SHP77 treated with DMSO at 0.1 percent for 48 hours (cell line): Measurements from ENCODE around the gene SLN.
A peak's percentile ranks its signal among the peaks of the same experiment; 100 is the strongest.

Experiments
- DNase-seq: peaks from one replicate; lab custom pipeline; 2025; lab: John Stamatoyannopoulos, UW

SLN gene

DNA sequence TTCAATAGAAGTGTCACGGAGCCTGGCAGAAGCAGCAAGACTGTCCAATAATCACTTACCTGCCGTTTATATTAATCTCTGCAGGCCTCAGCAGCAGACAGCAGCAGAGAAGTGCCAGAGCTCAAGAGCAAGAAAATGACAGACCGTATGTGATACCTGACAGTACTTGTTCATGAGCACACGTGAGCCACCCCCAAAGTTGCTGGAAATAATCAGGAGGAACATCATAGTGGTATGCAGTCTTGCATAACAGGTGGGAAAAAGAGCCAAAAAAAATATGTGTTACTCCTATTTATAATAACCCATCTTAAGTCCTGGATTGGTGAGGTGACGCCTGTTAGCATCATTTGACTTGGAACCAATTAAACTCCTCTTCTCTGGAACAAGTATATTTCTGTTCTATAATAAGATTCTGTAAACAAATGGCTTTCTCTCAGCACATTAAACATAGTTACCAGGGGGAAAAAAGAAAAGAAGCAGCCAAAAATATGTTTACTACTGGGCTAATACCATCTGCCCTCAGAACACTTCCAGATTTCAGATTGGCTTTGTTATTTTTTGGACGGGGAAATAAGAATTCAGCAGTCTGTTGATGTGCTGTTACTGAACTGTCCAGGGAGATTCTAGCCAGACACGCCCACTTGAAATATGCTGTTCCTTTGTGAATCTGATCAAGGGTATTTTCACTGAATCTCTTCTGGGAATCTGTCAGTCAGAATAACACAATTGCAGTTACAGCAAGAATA, 7.9 kb upstream of the SLN start:
- no peak for DNase-seq

DNA sequence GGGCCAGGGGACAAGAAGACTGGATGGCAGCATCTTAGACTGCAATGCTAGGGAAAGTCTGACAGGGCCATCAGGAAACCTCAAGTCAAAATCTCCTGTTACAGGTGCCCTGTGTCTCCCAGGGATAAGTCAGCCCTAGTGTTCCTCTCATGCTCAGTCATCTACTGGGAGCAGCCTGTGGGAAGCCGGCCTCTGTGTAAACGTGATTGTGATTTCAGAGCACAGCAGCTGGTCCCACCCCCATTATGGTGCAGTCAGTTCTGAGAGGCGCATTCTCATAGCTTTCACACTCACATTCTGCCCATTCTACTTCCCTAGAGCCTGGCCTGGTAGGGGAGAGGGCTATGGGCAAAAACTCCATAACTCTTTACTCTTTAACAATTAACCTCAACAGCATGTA, 7.2 kb upstream of the SLN start:
- DNase-seq = no peak

DNA sequence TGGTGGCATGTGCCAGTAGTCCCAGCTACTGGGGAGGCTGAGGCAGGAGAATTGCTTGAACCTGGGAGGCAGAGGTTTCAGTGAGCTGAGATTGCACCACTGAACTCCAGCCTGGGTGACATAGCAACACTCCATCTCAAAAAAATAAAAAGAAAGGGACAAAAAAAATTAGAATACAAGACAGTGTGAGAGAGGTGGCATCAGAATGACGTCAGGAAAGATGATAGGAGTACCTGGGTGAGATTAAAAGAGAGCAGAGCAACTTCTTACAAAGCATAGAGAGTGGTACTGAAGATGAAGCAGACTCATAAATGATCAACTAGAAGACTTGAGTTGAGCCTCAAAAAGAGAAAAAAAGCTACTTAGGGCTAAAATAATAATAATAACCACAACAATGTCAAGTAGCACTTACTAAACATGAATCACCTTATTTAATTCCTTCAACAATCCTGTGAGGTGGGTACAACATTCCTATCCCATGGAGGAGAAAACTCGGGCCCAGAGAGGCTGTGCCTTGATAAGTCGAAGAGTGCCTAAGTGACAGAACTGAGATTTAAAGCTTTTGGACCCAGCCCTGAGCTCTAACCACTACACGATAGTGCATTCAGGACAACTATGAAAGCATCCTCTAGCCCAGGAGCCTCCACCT, 5.2 kb upstream of the SLN start:
- DNase-seq = no peak

DNA sequence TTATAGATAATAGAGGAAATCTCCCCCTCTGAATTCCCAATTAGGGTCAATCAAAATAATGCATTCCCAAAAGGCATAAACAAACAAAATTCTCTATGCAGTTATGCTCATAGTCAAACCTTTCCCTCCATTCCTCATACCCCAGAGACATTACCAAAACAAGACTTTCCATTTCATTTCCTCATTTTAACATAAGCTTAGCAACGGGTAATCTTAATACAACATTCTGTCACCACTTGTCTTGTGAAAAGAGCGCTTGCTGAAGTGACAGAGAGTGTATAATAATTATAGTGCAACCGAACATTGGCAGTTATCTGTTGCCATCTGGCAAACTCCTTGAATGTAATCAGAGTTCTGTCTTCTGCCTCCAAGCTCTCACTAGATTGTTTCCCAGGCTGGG, 1.2 kb upstream of the SLN start:
- DNase-seq = no peak

DNA sequence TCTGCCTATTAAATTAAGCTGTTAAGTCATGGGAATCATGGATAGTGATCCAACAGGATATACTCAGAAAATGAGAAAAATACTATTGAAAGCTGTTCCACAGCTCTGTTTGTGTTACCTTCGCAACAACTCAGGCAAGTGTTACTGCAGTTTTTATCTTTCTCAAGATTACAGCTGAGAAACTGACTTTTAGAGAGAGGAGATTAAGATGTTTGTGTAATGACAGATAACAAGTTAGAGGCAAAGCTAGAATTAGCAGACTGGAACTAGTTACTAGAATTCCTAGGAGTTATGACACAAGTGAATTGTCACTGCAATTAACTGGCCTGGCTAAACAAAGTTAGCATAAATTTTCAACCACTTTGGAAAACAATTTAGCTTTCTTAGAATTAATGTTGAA, 1.6 kb downstream of the SLN start:
- no peak for DNase-seq

DNA sequence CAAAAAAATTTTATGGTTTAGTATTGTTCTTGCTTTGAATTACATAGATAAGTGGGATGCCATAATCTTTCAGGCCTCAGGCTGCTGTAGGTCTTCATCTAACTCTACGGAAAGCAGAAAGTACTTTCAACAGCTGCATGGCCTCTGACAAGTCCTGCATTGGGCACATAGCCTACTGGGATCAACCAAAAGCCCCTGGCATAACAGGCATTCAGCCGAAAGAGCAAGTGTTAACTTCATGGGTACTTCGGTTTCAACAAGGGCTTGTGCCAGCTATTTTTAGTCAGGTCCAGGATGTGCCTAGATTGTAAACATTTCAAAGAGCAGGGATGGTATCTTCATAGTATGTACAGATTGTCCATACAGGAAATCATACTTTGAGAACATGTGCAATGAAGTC, 3.1 kb downstream of the SLN start:
- no peak for DNase-seq

DNA sequence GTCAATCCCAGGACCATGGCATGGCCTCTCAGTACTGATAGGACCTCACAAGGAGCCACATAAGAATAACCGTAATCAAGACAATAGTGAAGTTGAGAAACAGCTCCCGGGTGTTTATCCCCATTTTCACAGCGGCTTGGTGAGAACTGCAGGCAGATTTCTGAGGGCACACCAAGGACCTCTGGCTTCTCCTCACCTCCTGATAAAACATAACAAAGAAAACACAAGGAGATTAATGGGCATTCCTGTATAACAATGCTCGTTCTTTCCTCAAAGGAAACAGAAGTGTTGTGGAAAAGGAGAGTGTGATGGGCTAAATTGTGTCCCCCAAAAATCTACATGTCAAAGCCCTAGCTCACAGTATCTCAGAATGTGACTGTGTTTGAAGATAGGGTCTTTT, 4.0 kb downstream of the SLN start:
- DNase-seq = no peak

DNA sequence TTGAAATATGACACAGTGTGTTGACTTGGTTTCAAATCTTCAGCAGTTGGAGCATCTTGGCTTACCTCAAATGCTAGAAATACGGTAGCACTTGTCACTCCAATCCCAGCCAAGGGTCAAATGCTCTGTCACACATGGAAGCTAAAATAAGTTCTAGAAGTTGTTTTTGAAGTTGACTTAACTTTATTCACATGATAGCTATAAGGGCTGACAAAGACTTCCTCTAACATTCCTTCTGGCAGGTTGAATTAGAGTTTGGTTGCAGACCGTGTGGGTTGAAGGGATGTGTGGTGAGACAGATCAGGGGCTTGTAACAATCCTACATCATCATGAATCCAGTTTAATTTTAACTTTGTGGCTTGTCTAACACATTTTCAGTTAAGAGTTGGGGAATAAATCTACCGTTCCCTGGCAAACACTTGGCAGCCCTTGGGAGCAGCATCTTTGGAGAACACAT, 4.6 kb downstream of the SLN start:
- no peak for DNase-seq

DNA sequence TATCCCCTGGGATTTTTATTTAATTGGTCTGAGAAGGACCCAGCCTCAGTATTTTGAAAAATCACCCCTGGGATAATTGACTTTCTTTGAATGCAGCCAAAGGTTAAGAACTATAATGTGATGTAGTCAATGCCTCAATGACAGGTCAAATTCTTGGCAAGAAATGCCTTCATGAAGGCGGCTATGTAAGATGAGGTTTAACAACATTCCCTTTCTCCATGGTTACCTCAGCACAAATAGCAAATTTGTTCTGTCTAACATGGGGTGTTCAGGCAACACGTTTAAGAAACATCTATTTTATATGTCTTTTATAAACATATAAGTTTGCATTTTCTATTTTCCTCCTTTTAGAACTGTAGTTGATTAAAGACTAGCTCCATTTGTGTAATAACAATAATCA, 5.3 kb downstream of the SLN start:
- DNase-seq = no peak

DNA sequence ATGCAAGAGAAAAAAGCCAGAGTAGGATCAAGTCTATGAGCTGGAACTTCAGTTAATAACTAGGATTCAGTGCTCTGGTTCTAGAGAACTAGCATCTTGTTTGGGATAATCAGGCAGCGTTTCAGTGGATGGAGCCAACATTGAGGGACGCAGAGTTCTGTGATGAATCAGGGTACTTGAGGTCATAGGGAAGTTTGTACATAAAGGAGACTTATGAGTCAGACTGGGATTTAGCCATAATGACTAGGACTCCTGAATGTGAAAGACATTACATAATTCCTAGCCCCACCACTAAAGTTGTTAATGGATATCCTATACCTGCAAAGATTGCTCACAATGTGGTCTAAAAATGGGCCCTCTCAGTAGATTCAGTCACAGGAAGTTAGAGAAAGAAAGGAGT, 6.8 kb downstream of the SLN start:
- DNase-seq = no peak

DNA sequence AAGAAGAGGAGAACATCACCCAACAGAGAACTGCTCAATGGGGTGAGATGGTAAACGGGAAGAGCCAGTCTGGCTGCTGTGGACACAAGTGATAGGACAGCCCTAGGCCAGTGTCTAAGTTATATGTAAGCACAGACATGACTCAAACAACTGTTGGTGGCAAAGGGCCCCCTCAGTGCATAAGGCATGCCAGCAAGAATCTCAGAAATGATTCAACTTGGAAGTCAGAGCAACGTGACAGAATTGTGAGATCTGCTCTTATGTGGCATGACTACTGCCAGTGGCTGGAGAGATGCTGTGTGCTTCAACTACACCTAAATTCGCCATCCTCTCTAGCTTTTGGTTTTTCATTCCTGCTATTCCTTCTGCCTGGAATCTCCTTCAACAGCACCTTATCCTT, 7.4 kb downstream of the SLN start:
- no peak for DNase-seq

DNA sequence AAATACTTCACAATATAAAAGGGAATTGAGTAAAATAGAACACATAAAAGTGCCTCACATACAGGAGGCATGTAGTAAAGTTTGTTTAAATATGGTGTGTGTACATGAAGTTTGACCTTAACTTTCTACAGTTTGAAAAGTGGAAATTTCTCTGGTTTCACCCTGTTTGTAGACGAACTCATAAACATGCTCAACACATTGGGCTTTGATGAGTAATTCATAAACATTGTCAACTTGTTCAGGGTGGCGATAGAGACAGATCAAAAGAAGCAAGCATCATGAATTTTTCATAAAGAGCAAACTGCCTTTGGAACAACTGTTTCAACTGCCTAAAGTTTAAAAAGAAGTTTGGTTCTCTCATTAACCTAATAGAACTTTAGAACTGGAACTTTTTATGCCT, 9.1 kb downstream of the SLN start:
- no peak for DNase-seq

DNA sequence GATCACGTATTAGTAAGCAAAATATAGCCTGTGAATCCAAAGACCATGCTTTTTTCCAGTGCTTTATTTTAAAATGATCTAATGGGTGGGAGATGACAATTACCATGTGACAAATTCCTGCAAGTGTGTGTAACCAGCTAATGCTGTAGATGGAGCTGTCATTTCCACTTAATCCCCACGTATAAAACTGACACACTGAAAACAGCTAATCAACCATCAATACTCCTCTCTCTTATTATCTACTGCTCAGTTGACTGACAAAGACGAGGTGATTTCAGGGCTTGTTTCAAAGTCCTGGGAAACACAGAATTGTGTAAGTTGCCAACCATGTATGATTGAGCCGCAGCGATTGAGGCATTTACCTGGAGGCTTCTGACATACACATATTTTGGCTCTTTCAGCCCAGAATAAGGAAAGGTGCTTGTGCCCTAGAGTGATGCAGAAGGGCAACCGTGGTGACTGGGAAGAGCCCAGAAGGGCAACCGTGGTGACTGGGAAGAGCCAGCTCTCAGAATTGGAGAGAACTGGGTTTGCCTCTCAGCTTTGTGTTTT, 9.7 kb downstream of the SLN start:
- DNase-seq = no peak

DNA sequence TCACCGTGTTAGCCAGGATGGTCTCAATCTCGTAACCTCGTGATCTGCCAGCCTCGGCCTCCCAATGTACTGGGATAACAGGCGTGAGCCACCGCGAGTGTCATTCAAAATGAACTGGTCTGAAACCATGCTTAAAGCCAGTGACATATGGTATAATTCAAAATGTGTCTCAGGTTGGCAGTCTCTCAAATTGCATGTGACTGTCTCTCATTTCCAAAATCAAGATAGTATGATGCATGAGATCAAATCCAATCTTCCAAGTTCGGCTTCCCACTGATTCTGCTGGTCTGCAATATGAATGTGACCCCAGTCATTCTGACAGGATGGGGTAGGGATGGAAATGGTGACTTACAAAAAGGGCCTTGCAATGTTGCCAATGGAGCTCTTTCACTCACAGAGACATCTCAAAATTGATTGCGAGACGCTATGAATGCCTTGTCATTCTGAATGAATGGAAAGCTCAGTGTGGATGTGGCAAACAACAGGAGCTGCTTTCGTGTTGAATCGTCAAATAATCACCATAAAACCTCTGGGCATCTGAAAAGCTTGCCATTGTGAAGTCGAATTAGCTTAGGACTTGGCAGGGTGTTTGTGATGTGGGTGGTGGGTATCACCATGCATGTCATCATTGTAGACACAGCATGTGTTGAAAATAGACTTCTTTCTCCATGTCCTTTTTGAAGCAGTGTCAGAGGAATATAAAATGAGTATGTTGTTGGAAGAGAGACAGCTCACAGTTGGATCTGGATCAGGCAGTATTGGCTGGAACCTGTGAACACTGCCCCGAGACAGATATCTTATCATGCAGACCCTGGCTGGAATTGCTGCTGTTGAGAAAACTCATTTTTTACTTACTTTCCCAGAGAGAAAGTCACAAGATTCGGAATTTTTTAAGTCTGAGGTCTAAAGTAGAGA, 12.2 kb downstream of the SLN start:
- no peak for DNase-seq

DNA sequence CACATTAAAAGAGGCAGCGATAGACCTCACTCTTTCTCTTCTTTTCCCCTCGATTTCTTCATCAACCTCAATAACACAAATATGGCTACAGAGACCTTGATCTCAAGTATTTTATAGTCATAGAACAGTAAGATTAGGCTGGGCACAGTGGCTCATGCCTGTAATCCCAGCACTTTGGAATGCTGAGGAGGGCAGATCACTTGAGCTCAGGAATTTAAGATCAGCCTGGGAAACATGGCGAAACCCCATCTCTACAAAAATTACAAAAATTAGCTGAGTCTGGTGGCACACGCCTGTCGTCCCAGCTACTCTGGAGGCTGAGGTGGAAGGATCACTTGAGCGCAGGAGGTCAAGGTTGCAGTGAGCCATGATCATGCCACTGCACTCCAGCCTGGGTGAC, 14.6 kb downstream of the SLN start:
- no peak for DNase-seq

DNA sequence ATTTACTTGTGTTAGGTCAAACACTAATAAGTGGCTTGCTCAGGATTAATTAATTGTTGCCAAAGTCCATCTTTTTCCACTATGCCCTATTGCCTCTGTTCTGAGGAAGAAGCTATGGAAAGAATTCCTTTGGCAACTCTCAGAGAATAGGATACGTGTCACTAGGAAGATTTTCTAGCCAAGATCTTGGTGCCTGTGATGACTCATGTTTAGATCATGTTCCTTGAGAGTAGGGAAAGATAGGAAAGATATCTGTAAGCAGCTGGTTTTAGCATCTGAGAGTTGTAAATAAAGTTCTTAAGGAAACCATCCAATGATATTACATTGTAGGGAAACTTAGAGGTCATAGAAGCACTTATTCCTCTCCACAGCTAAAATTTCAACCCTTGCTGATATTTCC, 15.7 kb downstream of the SLN start:
- DNase-seq = no peak

DNA sequence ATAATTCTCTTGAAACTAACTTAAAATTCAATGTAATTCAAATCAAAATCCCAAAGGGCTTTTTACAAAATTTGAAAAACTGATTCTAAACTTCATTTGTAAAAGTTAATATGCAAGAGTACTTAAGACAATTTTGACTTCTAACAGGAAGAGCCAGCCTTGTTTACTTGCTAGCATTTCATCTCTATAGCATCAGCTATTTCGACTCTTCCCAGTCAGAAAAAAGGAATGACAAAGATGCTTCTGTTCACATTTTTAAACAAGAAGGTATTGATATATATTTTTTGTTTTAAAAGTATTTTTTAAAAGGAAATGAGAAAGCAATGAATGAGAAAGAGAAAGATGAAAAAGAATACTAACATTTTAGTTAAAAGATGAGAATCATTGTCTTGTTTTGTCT, 16.4 kb downstream of the SLN start:
- DNase-seq = no peak

DNA sequence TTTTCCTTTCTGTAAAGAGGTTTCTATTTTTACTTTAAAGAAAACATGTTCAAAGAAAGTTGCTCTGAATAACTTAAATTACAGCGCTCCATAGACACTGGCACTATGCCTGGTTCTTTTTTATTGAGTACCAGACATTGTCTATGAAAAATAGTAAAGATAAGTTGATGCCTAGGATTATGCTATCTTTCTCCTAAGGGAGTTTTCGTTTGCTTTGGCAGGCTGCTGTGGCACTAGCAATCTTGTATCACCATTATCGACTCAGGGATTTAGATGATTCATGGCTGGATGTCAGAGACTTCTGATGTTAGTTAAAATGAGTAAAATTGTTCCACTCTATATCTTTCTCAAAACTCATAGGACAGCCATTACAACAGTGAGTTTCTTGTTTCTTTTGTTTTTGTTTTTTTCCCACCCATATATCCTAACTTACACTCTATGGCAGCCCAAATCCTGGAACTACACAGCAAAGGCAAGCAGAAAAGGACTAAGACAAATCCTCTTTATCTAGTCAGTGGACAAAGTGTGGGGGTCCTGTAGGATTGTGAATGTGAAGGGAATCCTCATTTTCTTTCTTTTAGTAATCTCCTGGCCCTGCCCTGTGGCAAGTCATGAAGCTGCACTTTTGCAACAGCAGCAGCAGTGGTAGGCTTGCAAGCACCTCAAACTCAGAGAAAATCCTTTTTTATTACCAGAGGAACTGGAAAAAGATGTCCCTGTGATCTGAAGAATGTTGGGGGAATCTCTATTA, 20.7 kb downstream of the SLN start:
- DNase-seq = no peak

DNA sequence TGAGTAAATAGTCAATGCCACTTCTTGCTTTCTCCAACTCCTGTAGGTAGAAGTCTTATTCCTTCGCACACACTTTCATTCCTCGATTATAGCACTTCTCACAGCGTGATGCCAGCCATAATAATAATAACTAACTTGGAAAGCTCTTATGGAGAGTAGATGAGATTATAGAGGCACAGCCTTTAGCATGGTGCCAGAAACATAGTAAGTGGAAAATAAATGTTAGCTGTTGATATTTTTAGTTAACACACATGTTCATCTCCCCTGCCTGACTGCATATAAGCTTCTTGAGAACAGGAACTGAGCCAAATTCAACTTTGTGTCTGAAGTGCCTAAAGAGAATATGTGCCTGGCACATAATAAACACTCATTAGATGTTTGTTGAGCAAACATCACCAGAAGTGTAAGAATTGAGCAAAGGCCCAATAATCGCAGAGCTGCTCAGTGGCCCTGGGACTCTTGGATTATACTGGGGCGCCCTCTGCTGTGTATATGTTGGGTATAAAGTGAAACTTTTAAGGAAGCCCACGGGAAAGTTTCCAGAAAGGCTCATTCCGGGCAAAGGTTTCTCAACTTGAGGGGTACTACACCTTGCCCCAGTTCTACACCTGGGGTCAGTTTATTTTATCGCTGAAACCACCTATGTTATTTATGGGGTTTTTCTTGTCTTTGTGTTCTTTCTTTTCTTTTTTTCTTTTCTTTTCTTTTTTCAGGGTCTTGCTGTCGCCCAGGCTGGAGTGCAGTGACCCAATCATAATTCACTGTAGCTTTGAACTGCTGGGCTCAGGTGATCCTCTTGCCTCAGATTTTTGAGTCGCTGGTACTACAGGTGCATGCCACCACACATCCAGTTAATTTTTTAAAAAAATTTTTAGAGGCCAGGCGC, 22.3 kb downstream of the SLN start:
- peak; percentile 12 for DNase-seq

DNA sequence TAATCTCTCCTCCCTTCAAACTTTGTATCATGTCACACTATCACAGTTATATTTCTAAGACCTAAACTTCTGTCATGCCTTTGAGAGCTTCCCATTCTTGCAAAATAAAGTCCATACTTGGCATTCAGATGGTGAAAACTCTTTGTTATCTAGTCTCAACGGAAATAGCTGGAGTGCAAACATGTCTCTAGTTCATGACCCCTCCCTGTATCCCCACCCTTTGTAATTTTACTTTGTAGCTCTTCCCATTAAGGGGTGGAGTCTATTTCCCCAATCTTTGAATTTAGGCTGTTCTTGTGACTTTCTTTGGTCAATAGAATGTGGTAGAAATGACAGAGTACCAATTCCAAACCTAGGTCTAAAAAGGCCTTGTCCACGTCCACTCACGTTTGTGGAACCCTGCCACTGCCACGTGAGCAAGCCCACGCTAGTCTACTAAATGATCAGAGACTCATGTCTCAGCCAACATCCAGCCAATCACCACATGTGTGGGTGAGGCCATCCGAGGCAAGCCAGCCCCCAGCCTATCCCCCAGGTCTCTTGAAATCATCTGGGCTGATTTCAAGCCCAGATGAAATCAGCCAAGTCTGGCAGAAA, 23.4 kb downstream of the SLN start:
- no peak for DNase-seq
